ENCODE results near the gene ACOT11. TPM values are rescaled to one million over a fixed set of nuclear protein-coding genes. Genes with fewer than 3 reads are reported as not detected.

Gene ACOT11
- polyA plus RNA-seq, 1 donor (not counting 4 experiments of a cell fraction or from before 2014, with no cell fraction given) = 3.4 TPM

DNA sequence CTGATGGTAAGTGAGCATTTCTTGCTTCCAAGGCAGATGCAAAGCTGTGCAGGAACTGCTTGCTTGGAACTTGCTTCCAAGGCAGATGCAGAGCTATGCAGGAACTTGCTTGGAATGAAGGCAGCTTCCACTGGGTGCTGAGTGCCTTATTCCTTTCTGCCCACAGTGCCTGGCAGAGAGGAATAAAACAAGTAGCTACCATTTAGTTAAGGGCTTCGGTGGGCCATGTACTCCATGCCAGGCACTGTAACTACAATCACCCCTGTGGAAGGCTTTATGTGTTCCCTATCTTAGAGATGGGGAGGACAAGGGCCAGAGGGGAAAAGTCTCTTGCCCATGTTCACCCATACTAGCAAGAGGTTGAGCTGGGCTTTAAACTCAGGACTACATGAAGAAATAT is 101.9 kb downstream of the ACOT11 start:
- DNase-seq (ENCODE audit: low read depth, low spot score) (no peak), FAIRE-seq (no peak)
- peaks cover 13% of the 10 kb centered on the region for H3K27me3 ChIP-seq (ENCODE audit: control insufficient read depth, extremely low read depth, insufficient read depth, low read length)
- H3K9ac ChIP-seq (ENCODE audit: control insufficient read depth, extremely low read depth, insufficient read depth, low read length) = no peak overlapping the region
- TF ChIP-seq, protein P1, sequence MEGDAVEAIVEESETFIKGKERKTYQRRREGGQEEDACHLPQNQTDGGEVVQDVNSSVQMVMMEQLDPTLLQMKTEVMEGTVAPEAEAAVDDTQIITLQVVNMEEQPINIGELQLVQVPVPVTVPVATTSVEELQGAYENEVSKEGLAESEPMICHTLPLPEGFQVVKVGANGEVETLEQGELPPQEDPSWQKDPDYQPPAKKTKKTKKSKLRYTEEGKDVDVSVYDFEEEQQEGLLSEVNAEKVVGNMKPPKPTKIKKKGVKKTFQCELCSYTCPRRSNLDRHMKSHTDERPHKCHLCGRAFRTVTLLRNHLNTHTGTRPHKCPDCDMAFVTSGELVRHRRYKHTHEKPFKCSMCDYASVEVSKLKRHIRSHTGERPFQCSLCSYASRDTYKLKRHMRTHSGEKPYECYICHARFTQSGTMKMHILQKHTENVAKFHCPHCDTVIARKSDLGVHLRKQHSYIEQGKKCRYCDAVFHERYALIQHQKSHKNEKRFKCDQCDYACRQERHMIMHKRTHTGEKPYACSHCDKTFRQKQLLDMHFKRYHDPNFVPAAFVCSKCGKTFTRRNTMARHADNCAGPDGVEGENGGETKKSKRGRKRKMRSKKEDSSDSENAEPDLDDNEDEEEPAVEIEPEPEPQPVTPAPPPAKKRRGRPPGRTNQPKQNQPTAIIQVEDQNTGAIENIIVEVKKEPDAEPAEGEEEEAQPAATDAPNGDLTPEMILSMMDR (optimal IDR thresholded peaks at IDR 0.05 in 1 of 3, IDR thresholded peaks at IDR 0.05 in 1 of 3, conservative IDR thresholded peaks at IDR 0.05 in 1 of 3; ENCODE audit: extremely low read depth in 1 of 3, insufficient read depth in 2 of 3, low read length in 3 of 3) = no peak
- TF ChIP-seq EZH2 (IDR thresholded peaks at IDR 0.05; ENCODE audit: low read length) = no peak
- no peak overlapping the region for H3K4me3 ChIP-seq (ENCODE audit: control insufficient read depth in 2 of 3, extremely low read depth in 1 of 3, insufficient read depth in 2 of 3, low read depth in 1 of 3, low read length in 3 of 3)
- no peak overlapping the region for H2AFZ ChIP-seq (ENCODE audit: control insufficient read depth, low read length)
- no peaks in the 10 kb centered on the region for H3K79me2 ChIP-seq (ENCODE audit: control insufficient read depth, insufficient read depth, low read length)
- H3K4me2 ChIP-seq (ENCODE audit: control insufficient read depth, extremely low read depth, insufficient read depth, low read depth, low read length) = no peak overlapping the region
- no peaks in the 10 kb centered on the region for H3K4me1 ChIP-seq (ENCODE audit: control insufficient read depth, extremely low read depth, insufficient read depth, low read length)
- no peak overlapping the region for H3K27ac ChIP-seq (ENCODE audit: control insufficient read depth, insufficient read depth, low read length)
- no peaks in the 10 kb centered on the region for H3K36me3 ChIP-seq (ENCODE audit: control insufficient read depth in 2 of 2, extremely low read depth in 1 of 2, insufficient read depth in 2 of 2, low read length in 2 of 2)
- H3K9me3 ChIP-seq (ENCODE audit: control insufficient read depth, low read depth, low read length) = no peaks in the 10 kb centered on the region
- H4K20me1 ChIP-seq (ENCODE audit: control insufficient read depth, extremely low read depth, insufficient read depth, low read length) = no peaks in the 10 kb centered on the region
- dilution Hi-C loops (cut with MboI; ENCODE audit: extremely low pct_ligation_motif_present, low sequenced_read_pairs) = no loop called here
- H3K9me1 ChIP-seq (ENCODE audit: control insufficient read depth, extremely low read depth, insufficient read depth, low read length) = no peaks in the 10 kb centered on the region

DNA sequence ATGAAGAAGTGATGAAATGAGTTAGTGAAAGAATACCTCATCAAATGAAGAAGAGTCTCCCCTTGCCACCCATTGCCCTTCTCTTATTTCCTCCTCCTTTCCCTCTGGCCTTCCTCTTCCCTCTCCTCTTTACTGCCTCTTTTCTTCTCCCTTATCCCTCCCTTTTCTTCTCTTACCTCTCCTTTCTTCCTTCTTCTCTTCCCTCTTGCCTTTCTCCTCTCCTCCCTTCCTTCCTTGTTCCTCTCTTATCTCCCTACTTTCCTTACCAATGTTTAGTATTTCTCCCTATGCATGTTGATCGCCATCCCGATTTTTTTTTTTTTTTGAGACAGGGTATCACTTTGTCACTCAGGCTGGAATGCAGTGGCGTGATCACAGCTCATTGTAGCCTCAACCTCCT is 102.4 kb downstream of the ACOT11 start:
- Histone ChIP-seq H3K9me3 (ENCODE audit: control insufficient read depth, low read depth, low read length) (no peaks in the 10 kb centered on the region), H3K79me2 (ENCODE audit: control insufficient read depth, insufficient read depth, low read length) (no peaks in the 10 kb centered on the region), H3K27me3 (ENCODE audit: control insufficient read depth, extremely low read depth, insufficient read depth, low read length) (peaks cover 13% of the 10 kb centered on the region), H3K4me1 (ENCODE audit: control insufficient read depth, extremely low read depth, insufficient read depth, low read length) (no peaks in the 10 kb centered on the region), H4K20me1 (ENCODE audit: control insufficient read depth, extremely low read depth, insufficient read depth, low read length) (no peaks in the 10 kb centered on the region), H3K36me3 (ENCODE audit: control insufficient read depth in 2 of 2, extremely low read depth in 1 of 2, insufficient read depth in 2 of 2, low read length in 2 of 2) (no peaks in the 10 kb centered on the region), H3K27ac (ENCODE audit: control insufficient read depth, insufficient read depth, low read length) (no peak overlapping the region), H3K4me2 (ENCODE audit: control insufficient read depth, extremely low read depth, insufficient read depth, low read depth, low read length) (no peak overlapping the region), H3K9me1 (ENCODE audit: control insufficient read depth, extremely low read depth, insufficient read depth, low read length) (no peaks in the 10 kb centered on the region), H2AFZ (ENCODE audit: control insufficient read depth, low read length) (no peak overlapping the region), H3K4me3 (ENCODE audit: control insufficient read depth in 2 of 3, extremely low read depth in 1 of 3, insufficient read depth in 2 of 3, low read depth in 1 of 3, low read length in 3 of 3) (no peak overlapping the region), H3K9ac (ENCODE audit: control insufficient read depth, extremely low read depth, insufficient read depth, low read length) (no peak overlapping the region)
- dilution Hi-C loops (cut with MboI; ENCODE audit: extremely low pct_ligation_motif_present, low sequenced_read_pairs) = no loop called here
- TF ChIP-seq, protein P1 (optimal IDR thresholded peaks at IDR 0.05 in 1 of 3, IDR thresholded peaks at IDR 0.05 in 1 of 3, conservative IDR thresholded peaks at IDR 0.05 in 1 of 3; ENCODE audit: extremely low read depth in 1 of 3, insufficient read depth in 2 of 3, low read length in 3 of 3) = no peak
- TF ChIP-seq EZH2 (IDR thresholded peaks at IDR 0.05; ENCODE audit: low read length) = no peak
- DNase-seq (ENCODE audit: low read depth, low spot score) (no peak), FAIRE-seq (no peak)
